Mesothelial cell of epicardium (in vitro differentiated cells): ENCODE results near the gene RAD51B. TPM values are rescaled to one million over a fixed set of nuclear protein-coding genes. Genes with fewer than 3 reads are reported as not detected.
A peak's percentile ranks its signal among the peaks of the same experiment; 100 is the strongest.

Experiments used
- DNase-seq, 2 experiments: peaks; one replicate each; pipeline ENCODE4 v3.0.0; 2021; ENCODE audit warnings: low spot score in 2 of 2; ENCODE audit not compliant: unreplicated experiment in 2 of 2
- H3K27ac Mint-ChIP-seq: 2 replicates; pipeline ENCODE4 v1.8.0; 2021; ENCODE audit warnings: mixed read lengths
- H3K27me3 Mint-ChIP-seq: 2 replicates; pipeline ENCODE4 v1.8.0; 2021; ENCODE audit warnings: low read depth, mixed read lengths
- H3K36me3 Mint-ChIP-seq: 2 replicates; pipeline ENCODE4 v1.8.0; 2021; ENCODE audit warnings: mixed read lengths
- H3K4me1 Mint-ChIP-seq: 2 replicates; pipeline ENCODE4 v1.8.0; 2021; ENCODE audit warnings: mixed read lengths
- H3K4me3 Mint-ChIP-seq: 2 replicates; pipeline ENCODE4 v1.8.0; 2021; ENCODE audit warnings: mild to moderate bottlenecking, moderate library complexity, mixed read lengths
- H3K9me3 Mint-ChIP-seq: 2 replicates; pipeline ENCODE4 v1.8.0; 2021; ENCODE audit warnings: mixed read lengths
- total RNA-seq: library from RNA; stranded (reverse); gene quantifications from 3 replicates; pipeline ENCODE4 v1.2.1, GENCODE V29; 2021
- TF ChIP-seq, protein P1 (sequence below): fragments of 200-600 bp; sonication (generic); IDR thresholded peaks from one replicate; pipeline ENCODE4 v1.5.0; 2021; ENCODE audit warnings: antibody characterized with exemption; ENCODE audit not compliant: unreplicated experiment

The RAD51B gene
- total RNA-seq, 1 donor from 2014 or later: 34.7 TPM

DNA sequence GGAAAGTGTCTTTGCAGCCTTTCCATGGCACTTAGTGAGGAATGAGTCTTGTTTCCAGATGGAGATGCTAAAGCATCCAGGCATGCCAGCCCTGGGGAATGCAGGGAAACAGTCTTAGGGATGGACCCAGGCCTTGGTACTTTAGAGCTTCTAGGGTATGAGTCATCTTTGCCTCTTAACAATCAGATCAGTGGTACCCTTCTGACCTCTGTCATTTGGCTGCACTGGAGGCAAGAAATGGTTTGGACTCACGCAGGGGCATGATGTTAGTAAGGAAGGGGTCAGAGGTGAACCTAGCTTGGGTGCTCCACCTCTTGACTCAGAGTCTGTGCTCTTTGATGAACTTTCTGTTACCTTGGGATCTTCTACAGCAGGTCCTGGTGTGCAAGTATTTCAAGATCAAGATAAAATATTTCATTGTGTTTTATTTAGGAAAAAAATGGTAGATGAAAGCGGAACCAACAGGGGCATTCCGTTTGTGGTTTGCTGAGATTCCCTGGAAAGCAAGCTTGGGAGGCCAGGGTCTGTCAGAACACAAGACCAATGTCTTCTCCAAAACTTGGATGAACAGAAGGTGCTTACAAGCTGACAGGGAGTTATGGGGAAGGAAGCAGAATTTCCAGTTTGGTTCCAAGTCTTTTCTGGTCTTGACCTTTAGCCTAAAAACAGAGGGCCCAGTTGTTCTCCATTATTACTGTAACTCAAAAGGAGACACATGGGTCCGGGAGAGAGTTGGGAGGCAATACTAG, 757.1 kb downstream of the RAD51B start:
- Mint-ChIP-seq H3K36me3 (peaks cover 6% of the 10 kb centered on the region), H3K4me1 (peaks cover 23% of the 10 kb centered on the region), H3K9me3 (peaks cover 8% of the 10 kb centered on the region), H3K27ac (no peak overlapping the region), H3K27me3 (no peaks in the 10 kb centered on the region), H3K4me3 (no peak overlapping the region)
- TF ChIP-seq, protein P1, sequence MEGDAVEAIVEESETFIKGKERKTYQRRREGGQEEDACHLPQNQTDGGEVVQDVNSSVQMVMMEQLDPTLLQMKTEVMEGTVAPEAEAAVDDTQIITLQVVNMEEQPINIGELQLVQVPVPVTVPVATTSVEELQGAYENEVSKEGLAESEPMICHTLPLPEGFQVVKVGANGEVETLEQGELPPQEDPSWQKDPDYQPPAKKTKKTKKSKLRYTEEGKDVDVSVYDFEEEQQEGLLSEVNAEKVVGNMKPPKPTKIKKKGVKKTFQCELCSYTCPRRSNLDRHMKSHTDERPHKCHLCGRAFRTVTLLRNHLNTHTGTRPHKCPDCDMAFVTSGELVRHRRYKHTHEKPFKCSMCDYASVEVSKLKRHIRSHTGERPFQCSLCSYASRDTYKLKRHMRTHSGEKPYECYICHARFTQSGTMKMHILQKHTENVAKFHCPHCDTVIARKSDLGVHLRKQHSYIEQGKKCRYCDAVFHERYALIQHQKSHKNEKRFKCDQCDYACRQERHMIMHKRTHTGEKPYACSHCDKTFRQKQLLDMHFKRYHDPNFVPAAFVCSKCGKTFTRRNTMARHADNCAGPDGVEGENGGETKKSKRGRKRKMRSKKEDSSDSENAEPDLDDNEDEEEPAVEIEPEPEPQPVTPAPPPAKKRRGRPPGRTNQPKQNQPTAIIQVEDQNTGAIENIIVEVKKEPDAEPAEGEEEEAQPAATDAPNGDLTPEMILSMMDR: no peak
- no peak for DNase-seq

DNA sequence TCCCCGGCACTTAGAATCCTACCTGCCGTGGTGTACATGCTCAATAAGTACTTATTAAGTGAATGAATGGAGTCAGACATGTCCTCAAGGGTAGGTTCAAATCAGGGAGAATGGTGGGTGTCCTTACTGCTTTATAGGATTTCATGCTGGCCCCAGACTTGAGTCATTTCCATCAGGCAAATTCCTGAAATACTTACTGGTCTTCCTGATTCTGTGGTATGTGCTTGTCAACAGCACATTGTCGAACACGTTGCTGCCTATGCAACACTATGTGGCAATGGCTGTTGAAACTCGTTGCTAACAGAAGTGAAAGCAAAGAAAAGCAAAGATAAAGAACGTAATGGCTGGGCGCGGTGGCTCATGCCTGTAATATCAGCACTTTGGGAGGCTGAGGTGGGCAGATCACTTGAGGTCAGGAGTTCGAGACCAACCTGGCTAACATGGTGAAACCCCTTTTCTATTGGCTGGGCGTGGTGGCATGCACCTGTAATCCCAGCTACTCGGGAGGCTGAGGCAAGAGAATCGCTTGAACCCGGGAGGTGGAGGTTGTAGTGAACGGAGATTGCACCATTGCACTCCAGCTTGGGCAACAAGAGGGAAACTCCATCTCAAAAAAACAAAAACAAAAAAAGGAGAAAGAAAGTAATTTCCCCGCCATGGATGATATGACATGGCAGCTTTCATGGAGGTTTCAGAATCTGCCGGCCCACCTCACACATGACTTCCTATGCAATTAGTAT, 758.4 kb downstream of the RAD51B start:
- DNase-seq: no peak
- Mint-ChIP-seq H3K27ac (peak overlapping the region; percentile 87), H3K4me3 (no peak overlapping the region)

DNA sequence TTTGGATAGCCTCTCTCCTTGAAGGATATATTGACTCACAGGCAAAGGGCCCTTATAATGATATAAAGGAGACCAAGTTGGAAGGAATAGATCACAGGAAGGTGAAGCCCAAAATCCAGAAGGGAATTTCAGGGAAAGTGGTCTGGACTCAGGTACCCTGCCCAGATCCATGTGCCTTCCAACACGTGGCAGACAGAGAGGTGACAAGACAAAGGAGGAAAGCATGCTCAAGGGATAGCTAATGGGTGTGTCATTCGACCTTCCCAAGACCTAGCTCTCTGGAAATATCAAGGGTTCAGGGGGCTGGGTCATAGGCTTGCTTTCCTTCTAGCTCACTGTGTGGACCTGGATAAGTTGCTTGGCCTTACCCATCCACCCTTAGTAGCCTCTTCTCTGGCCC, 759.0 kb downstream of the RAD51B start:
- Mint-ChIP-seq H3K27ac (no peak overlapping the region), H3K36me3 (peaks cover 11% of the 10 kb centered on the region), H3K27me3 (no peaks in the 10 kb centered on the region), H3K9me3 (peaks cover 13% of the 10 kb centered on the region), H3K4me1 (peaks cover 23% of the 10 kb centered on the region), H3K4me3 (no peak overlapping the region)
- DNase-seq: no peak
- TF ChIP-seq, protein P1: no peak

More for the DNA sequence above, 758.4 kb downstream of the RAD51B start:
- peaks cover 13% of the 10 kb centered on the region for H3K9me3 Mint-ChIP-seq
- TF ChIP-seq, protein P1: no peak
- H3K36me3 Mint-ChIP-seq: peaks cover 11% of the 10 kb centered on the region
- H3K27me3 Mint-ChIP-seq: no peaks in the 10 kb centered on the region
- peaks cover 23% of the 10 kb centered on the region for H3K4me1 Mint-ChIP-seq

DNA sequence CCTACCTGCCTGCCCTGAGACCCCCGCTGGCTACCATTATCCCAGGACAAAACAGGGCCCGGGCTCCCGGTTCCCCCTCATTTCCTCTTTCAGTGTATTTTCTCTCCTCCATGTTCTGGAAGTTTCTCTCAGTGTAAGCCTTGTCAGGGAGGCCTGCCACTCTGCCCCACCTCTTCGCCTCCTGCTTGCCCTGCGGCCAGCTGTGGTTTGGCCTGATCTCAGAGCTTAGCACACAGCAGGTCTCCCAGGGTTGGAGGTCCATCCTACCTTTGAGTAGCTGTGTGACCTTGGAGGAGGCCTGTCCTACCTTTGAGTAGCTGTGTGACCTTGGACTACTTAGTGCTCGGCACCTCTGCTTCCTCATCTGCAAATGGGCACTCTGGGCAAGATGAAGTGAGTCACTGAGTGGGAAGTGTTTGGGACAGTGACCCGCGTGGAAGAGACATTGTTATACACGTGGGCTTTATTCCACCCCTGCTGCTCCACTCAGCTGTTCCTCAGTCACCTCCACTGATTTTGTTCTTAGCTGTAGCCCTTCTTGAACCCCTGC, 760.6 kb downstream of the RAD51B start:
- Mint-ChIP-seq H3K27me3 (no peaks in the 10 kb centered on the region), H3K4me3 (no peak overlapping the region), H3K27ac (peak overlapping the region; percentile 74), H3K4me1 (peaks cover 35% of the 10 kb centered on the region), H3K36me3 (peaks cover 11% of the 10 kb centered on the region), H3K9me3 (peaks cover 13% of the 10 kb centered on the region)
- TF ChIP-seq, protein P1: no peak
- DNase-seq: no peak

DNA sequence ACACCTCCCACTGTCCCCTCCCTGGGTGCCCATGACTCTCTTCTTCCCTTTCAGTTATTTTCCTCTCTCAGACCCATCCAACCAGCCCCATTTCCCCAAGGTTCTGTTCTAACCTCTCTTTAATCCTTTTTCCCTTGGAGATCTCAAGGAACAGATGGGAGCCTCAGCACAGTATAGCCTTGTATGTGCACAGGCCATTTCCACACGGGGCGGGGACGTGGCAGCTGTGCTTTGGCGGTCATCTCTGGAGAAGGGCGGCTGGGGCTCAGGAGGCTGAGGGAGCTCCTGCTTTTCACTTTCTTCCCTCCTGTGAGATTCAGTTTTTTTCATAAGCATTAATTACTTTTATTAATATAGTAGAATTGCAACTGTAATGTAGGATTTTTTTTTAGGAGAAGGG, 761.1 kb downstream of the RAD51B start:
- TF ChIP-seq, protein P1: no peak
- peaks cover 40% of the 10 kb centered on the region for H3K4me1 Mint-ChIP-seq
- H3K27me3 Mint-ChIP-seq: no peaks in the 10 kb centered on the region
- H3K9me3 Mint-ChIP-seq: peaks cover 13% of the 10 kb centered on the region
- H3K4me3 Mint-ChIP-seq: no peak overlapping the region
- DNase-seq: no peak
- peak overlapping the region; percentile 74 for H3K27ac Mint-ChIP-seq
- H3K36me3 Mint-ChIP-seq: peaks cover 11% of the 10 kb centered on the region
